GM21360 (cell line): ENCODE data around the gene CCRL2.

Experiments
- ATAC-seq: cut with Tn5 transposase; IDR thresholded peaks from one replicate; pipeline ENCODE4 v1.9.1; 2021; ENCODE audit warnings: mild to moderate bottlenecking, moderate library complexity; ENCODE audit not compliant: unreplicated experiment

The CCRL2 gene

DNA sequence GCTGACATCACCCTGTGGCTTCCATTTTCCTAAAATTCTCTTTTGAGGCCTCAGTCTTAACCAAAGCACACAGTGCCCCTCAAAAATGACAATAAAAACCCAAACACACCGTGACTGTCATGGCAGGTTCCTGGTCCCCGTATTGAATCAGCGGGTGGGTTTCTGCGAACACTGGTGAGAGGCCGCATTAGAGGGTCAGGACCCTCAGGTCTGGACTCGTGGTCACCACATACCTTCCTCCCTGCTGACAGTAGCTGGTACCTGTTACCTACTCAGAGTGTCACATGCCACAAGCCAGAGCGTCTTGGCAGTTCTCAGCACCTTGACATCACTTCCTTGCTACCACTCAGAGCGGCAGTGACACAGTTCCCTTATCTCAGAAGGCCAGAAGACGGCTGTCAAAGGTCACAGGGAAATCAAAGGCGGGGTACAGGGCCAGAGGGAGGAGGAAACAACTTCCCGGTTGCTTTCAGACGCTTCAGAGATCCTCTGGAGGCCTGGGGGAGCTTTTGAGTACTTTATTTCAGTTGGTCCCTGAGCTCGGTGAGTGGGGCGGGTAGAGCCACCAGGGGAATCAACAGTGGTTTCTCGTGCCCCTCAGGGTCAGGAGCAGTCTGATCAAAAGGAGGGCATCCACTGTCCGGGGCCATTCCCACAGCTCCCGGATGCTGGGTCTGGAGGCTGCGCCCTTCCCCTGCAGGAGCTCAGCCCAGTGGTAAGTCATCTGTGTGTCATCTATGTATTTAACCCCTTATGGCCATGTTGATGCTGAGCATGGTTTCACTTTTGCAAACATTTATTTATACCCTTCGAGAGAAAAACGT lies at the start of gene CCRL2, which contains the start of gene CCR5AS:
Gene CCRL2, plus strand, starts transcription at position 472 of the 824 bp plus-strand sequence. CDS start 821 bp downstream, outside the sequence.
Gene CCR5AS, minus strand, starts transcription at position 279 of the 824 bp plus-strand sequence.
- ATAC-seq, result no peak

- ATAC-seq, result no peak
Observed at GRCh38 chr3:46358466-46358865, 48.6 kb upstream of the CCRL2 start.

DNA sequence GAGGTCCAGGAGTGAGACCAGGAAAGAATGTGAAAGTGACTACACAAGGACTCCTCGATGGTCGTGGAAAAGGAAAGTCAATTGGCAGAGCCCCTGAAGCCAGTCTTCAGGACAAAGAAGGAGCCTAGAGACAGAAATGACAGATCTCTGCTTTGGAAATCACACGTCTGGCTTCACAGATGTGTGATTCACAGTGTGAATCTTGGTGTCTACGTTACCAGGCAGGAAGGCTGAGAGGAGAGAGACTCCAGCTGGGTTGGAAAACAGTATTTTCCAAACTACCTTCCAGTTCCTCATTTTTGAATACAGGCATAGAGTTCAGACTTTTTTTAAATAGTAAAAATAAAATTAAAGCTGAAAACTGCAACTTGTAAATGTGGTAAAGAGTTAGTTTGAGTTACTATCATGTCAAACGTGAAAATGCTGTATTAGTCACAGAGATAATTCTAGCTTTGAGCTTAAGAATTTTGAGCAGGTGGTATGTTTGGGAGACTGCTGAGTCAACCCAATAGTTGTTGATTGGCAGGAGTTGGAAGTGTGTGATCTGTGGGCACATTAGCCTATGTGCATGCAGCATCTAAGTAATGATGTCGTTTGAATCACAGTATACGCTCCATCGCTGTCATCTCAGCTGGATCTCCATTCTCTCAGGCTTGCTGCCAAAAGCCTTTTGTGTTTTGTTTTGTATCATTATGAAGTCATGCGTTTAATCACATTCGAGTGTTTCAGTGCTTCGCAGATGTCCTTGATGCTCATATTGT lies 47.1 kb upstream of the CCRL2 start:
- peak; percentile 79 for ATAC-seq

DNA sequence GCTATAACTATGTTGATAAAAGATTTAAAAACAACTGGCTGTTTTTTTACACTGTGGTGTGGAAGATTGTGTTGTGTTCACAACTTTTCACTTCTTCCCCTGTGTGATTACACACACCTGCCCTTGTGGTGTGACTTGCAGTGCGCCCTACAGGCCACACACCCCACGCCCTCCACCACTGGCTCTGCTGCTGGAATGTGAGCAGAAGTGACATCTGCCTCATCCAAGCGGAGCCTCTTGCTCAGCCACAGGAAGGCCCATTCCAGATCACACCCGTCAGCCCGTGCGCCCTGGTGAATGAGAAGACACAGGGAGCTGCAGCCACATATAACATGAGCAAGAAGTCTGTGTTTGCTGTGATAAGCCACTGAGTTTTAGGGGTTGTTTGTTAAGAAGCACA lies 46.2 kb upstream of the CCRL2 start:
- ATAC-seq, result no peak

DNA sequence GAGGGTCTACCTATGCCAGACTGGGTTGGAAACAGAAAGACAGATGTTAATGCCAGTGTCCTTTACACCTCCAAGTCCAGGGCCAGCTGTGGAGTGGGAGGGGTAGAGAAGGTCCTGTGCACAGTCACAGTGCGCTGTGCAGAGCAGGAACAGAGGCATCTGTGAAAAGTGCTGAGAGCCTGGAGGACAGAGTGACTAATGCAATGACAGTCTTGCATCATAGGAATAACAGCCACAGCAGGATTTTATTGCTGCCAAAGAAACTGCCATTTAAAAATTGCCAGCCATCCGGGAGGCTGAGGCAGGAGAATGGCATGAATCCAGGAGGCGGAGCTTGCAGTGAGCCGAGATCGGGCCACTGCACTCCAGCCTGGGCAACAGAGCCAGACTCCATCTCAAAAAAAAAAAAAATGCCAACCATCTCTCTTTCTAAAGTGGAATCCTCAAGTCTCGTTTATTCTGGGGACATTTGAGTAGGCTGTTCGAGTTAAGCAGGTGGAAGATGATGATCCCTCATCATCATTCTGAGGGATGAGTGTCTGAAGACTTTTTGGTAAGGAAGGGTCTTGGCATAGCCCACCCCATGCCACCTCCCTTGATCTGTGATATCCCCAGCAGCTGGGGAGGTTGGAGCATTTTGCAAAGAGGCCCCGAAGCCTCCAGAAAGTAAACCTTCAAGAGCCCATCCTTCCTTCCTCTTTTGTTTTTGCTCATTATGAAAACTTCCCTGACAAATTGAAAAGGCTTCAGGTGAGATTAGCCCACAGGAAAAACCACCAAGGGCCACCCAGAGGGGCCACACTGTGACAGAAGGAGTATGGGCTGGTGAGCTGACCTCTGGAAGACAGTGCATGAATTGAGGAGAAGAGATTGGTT lies 45.4 kb upstream of the CCRL2 start:
- ATAC-seq, result no peak

DNA sequence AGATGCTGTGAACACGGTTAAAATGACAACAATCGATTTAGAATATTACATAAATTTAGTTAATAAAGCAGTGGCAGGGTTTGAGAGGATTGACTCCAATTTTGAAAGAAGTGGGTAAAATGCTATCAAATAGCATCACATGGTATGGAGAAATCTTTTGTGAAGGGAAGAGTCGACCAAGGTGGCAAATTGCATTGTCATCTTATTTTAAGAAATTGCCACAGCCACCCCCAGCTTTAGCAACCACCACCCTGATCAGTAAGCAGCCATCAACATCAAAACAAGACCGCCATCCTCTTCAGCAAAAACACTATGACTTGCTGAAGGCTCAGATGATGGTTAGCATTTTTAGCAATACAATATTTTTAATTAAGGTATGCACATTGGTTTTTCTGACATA lies 42.0 kb upstream of the CCRL2 start:
- ATAC-seq, result no peak

- no peak for ATAC-seq
Observed at GRCh38 chr3:46365737-46366524, 41.1 kb upstream of the CCRL2 start.

DNA sequence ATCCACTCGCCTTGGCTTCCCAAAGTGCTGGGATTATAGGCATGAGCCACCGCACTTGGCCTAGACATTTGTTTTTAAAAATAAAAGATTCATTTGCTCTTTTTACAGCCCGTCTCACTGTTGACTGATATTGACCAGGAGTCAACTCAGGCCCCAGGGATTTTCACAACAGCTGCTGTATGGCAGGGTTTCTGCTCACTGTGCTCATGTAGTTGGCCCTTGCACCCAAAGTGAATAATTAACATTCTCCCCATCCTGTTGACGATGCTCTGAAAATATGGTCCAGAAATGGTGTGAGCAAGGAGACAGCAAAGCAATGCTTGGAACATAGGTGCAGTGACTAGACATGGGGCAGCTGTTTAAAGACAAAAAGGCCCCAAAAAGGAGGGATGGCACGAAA lies 39.2 kb upstream of the CCRL2 start:
- ATAC-seq, result no peak

- no peak for ATAC-seq
Observed at GRCh38 chr3:46368569-46368968, 38.5 kb upstream of the CCRL2 start.

DNA sequence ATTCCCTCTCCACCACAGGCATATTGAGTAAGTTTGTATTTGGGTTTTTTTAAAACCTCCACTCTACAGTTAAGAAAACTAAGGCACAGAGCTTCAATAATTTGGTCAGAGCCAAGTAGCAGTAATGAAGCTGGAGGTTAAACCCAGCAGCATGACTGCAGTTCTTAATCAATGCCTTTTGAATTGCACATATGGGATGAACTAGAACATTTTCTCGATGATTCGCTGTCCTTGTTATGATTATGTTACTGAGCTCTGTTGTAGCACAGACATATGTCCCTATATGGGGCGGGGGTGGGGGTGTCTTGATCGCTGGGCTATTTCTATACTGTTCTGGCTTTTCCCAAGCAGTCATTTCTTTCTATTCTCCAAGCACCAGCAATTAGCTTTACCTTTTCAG lies 37.9 kb upstream of the CCRL2 start:
- ATAC-seq, result no peak

DNA sequence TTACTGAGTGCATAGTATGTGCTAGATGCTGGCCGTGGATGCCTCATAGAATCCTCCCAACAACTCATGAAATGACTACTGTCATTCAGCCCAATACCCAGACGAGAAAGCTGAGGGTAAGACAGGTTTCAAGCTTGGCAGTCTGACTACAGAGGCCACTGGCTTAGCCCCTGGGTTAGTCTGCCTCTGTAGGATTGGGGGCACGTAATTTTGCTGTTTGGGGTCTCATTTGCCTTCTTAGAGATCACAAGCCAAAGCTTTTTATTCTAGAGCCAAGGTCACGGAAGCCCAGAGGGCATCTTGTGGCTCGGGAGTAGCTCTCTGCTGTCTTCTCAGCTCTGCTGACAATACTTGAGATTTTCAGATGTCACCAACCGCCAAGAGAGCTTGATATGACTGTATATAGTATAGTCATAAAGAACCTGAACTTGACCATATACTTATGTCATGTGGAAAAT lies 37.4 kb upstream of the CCRL2 start:
- peak; percentile 42 for ATAC-seq

GRCh38 chr3:46370839-46371518 lies 36.1 kb upstream of the CCRL2 start, which contains the start of gene CCR5:
CCR5 (plus strand) TSS chr3:46370946; CDS start chr3:46372903, 1,957 bp downstream.
- ATAC-seq, result no peak

- ATAC-seq, result no peak
Observed at GRCh38 chr3:46371519-46372340, 35.3 kb upstream of the CCRL2 start.

DNA sequence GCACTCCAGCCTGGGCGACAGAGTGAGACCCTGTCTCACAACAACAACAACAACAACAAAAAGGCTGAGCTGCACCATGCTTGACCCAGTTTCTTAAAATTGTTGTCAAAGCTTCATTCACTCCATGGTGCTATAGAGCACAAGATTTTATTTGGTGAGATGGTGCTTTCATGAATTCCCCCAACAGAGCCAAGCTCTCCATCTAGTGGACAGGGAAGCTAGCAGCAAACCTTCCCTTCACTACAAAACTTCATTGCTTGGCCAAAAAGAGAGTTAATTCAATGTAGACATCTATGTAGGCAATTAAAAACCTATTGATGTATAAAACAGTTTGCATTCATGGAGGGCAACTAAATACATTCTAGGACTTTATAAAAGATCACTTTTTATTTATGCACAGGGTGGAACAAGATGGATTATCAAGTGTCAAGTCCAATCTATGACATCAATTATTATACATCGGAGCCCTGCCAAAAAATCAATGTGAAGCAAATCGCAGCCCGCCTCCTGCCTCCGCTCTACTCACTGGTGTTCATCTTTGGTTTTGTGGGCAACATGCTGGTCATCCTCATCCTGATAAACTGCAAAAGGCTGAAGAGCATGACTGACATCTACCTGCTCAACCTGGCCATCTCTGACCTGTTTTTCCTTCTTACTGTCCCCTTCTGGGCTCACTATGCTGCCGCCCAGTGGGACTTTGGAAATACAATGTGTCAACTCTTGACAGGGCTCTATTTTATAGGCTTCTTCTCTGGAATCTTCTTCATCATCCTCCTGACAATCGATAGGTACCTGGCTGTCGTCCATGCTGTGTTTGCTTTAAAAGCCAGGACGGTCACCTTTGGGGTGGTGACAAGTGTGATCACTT lies 34.3 kb upstream of the CCRL2 start:
- ATAC-seq, result no peak

DNA sequence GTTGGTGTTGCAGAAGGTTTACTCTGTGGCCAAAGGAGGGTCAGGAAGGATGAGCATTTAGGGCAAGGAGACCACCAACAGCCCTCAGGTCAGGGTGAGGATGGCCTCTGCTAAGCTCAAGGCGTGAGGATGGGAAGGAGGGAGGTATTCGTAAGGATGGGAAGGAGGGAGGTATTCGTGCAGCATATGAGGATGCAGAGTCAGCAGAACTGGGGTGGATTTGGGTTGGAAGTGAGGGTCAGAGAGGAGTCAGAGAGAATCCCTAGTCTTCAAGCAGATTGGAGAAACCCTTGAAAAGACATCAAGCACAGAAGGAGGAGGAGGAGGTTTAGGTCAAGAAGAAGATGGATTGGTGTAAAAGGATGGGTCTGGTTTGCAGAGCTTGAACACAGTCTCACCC lies 32.3 kb upstream of the CCRL2 start:
- ATAC-seq, result no peak

DNA sequence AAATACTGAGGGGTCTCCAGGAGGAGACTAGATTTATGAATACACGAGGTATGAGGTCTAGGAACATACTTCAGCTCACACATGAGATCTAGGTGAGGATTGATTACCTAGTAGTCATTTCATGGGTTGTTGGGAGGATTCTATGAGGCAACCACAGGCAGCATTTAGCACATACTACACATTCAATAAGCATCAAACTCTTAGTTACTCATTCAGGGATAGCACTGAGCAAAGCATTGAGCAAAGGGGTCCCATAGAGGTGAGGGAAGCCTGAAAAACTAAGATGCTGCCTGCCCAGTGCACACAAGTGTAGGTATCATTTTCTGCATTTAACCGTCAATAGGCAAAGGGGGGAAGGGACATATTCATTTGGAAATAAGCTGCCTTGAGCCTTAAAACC lies 31.8 kb upstream of the CCRL2 start:
- ATAC-seq, result no peak

- ATAC-seq, result no peak
Observed at GRCh38 chr3:46375814-46376213, 31.2 kb upstream of the CCRL2 start.
